NCI-H748 treated with DMSO at 0.1 percent for 48 hours (cell line): ENCODE measurements around the gene ZNF846.
A peak's percentile ranks its signal among the peaks of the same experiment; 100 is the strongest.
"Not testable (repeated sequence)": the region's sequence is repeated elsewhere in the genome, so short reads cannot be mapped to it uniquely, and the experiment has no call there.

Source experiments
- DNase-seq: peaks from one replicate; lab custom pipeline; 2025; lab: John Stamatoyannopoulos, UW

The ZNF846 gene

DNA sequence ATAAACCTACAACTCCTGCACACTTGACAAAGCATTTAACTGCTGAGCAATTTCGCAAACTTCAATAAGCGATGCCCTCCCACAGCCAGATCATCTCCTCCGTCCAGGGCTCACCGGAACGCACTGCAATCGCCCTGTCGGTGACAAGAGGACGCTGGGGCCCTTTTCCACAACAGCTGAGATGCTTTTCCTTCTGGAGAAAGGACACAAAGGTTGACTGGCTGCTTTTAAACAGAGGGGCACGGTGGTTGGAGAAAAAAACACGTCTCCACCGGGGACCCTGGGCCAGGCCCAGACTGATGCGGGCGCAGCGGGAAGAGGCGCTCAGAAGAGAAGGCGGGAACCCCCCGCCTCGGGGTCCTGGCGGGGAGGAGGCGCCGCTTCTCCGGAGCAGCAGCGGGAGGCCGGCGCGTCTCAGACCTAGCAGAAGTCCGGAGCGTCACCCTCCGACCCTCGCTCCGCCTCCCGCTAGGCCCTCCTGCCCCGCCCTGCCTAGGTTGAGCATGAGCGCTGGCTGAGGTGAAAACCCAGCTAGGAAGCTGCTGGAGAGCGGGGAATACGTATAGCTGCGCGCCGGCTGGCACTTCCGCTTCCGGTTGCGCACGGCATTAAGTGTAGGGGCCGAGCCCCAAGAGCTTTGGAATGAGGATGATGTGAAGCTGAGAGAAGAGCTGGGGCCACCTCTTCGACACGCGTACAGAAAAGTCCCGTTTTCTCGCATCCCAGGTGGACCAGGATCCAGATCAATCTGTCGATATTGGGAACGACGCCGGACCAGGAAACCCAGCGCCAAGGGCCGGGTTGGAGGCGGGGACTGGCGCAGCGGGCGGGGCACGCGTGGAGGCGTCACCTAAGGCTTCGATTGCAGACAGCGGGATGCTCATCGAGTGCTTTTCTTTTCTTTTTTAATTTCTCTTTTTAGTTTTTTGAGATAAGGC lies at the start of gene ZNF846:
Gene ZNF846, minus strand, starts transcription at position 564 of the 938 bp plus-strand sequence. CDS start 3,788 bp downstream, outside the sequence.
- peak; percentile 78 for DNase-seq

DNA sequence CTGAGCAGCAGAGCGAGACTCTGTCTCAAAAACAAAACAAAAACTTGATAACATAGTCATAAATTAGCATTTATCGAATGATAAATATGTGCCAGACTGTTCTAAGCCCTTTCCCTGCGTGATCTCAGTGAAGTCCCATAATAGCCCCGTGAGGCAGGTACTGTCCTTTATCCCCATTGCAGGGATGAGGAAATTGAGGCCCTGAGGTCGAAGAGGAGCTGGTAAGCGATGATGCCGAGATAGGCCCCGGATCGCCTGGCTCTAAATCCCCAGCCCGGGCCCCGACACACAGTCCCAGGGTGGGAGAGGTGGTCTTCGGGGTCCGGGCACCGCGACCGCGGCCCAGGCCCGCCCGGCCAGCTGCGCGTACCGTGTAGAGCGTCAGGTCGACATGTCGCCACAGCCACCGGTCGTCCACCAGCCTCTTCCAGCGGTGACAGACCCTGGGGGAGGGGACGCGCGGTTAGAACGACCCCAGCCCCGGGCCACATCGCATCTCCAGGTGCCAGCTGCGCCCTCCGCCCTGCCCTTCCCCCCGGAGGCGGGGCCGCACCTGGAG lies 49.7 kb upstream of the ZNF846 start:
- DNase-seq, result no peak

- no peak for DNase-seq
Observed at GRCh38 chr19:9811139-9811538, 42.6 kb upstream of the ZNF846 start.

DNA sequence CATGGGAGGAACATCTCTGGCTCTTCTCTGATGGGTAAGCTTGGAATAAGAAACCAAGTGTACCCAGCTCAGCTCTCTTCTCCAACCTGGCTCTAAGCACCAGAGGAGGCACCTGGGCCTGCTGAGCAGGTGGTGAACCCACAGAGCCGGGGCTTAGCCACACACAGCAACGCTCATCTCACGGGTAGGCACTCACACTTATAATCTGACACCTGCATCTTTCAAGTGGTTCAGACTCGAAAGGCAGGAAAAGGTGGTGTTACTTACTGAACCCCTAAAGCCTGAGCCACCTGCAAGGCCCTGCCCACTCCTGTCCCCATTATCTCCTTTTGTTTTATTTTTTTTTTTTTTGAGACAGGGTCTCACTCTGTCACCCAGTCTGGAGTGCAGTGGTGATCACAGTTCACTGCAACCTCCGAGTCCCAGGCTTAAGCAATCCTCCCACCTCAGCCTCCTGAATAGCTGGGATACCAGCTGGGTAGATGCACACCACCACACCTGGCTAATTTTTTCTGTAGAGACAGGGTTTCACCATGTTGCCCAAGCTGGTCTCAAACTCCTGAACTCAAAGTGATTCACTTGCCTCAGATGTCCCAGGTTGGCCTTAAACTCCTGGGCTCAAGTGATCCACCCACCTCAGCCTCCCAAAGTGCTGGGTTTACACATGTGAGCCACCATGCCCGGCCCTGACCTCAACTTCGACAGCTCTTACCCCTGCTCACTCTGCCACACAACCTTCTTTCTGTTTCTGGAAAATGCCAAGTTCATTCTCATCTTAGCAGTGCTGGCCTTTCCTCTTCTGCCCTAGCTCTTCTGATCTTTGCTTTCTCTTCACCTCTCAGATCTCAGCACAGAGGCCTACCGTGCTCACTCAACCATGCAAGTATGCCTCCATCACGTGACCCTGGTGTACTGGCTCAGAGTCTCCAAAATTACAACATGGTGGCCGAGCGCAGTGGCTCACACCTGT lies 40.6 kb upstream of the ZNF846 start:
- DNase-seq, result no peak

GRCh38 chr19:9806803-9807202 lies 38.3 kb upstream of the ZNF846 start:
- no peak for DNase-seq

- no peak for DNase-seq
Observed at GRCh38 chr19:9801976-9802375, 33.4 kb upstream of the ZNF846 start.

DNA sequence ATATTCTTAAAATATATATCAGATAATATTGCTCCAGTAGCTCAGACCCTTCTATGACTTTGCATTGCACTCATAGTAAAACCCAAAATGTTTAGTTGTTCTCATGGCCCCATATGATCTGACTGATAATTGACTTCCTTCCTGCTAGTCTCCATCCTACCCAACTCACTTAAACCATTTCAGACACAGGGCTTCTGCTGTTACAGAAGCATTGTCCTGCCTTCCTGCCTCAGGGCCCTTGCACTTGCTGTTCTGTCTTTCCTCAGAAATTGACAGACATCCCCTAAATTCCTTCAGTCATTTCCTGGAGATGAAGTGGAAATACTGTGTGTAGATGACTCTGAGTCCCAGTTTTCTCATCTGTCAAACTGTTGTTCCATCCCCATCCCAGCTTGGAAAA lies 30.6 kb upstream of the ZNF846 start:
- no peak for DNase-seq

DNA sequence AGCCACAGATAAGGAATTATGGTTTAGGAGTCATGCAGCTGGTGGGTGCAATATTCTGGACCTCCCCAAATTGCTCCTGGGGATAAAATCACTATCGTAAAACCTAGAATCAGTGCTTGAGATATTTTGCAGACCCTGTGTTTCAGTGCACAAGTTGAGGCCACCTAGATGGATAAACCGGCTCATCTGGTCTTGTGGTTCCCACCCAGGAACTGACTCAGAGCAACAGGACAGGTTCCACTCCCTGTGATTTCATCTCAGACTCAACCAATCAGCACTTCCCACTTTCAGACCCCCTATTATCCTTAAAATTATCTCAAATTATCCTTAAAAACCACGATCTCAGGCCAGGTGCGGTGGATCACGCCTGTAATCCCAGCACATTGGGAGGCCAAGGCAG lies 29.3 kb upstream of the ZNF846 start:
- no peak for DNase-seq

DNA sequence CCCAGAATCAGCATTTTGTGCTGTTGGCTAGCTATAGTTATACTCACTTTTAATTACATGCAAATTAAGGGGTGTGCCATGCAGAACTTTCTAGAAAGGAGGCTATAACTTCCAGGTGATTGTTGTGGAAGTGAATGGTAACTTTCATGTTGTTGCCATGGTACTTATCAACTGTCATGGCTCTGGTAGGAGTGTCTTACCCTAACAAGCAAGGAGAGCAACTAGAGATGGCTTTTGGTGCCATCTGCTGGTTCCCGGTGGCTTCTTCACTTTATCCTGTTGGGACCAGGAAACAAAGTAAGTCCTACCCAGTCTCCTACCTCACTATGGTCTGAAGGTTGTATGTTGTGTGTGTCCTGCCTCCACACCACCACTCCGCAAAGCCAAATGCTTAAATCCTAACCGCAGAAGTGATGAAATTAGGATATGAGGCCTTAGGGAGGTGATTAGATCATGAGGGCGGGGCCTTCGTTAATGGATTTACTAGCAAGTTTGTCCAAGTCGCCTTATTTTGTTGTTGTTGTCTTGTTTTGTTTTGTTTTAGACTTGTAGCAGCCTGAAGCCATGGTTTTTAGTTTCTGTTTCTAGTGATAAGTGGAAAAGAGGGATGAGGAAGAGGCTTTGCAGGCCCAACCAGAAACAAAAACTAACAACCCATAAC lies 27.7 kb upstream of the ZNF846 start:
- peak; percentile 53 for DNase-seq

GRCh38 chr19:9793071-9793591 lies 24.6 kb upstream of the ZNF846 start:
- DNase-seq, result no peak

DNA sequence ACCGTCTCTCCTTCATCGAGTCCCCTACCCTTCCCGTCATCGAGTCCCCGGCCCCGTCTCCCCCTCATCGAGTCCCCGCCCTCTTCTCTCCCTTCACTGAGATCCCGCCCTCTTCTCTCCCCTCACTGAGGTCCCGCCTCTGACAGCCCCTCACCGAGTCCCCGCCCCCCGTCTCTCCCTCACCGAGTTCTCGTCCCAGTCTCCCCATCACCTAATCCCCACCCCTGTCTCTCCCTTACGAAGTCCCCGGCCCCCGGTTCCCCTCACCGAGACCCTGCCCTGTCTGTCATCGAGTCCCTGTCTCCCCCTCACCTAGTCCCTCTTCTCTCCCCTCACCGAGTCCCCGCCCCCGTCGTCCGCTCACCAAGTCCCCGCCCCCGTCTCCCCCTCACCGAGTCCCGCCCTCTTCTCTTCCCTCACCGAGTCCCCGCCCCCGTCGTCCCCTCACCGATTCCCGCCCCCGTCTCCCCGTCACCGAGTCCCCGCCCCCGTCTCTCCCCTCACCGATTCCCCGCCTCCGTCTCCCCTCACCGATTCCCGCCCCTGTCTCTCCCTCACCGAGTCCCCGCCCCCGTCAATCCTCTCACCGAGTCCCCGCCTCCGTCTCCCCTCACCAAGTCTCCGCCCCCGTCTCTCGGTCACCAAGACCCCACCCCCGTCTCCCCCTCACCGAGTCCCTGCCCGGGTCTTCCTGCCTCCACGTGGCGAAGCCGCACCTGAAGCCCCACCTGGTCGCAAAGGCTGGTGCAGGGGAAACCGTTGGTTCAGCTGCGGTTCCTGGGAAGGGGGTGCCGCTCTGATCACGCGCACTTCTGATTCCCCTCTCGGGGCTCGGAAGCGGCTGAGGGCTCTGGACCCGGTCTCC lies 23.9 kb upstream of the ZNF846 start:
- peak; percentile 83 for DNase-seq

- DNase-seq, result peak; percentile 90
Observed at GRCh38 chr19:9791552-9792205, 23.1 kb upstream of the ZNF846 start.

DNA sequence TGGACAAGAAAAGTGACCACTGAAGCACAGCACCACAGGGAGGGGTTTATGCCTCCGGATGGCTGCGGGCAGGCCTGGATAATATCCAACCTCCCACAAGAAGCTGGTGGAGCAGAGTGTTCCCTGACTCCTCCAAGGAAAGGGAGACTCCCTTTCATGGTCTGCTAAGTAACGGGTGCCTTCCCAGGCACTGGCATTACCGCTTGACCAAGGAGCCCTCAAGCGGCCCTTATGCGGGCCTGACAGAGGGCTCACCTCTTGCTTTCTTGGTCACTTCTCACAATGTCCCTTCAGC lies 22.5 kb upstream of the ZNF846 start:
- not testable (repeated sequence) for DNase-seq

DNA sequence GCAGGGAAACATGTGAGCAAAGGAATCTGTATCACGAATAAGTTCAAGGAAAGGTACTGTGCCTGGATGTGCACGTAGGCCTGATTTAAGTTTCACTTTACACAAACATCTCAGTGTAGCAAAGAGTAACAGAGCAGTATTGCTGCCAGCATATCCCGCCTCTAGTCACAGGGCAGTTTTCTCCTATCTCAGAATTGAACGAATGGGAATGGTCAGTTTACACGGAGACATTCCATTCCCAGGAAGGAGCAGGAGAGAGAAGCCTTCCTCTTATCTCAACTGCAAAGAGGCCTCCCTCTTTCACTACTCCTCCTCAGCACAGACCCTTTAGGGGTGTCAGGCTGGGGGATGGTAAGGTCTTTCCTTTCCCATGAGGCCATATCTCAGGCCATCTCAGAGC lies 21.0 kb upstream of the ZNF846 start:
- DNase-seq, result not testable (repeated sequence)

GRCh38 chr19:9789066-9789465 lies 20.5 kb upstream of the ZNF846 start:
- no peak for DNase-seq

- not testable (repeated sequence) for DNase-seq
Observed at GRCh38 chr19:9788604-9789003, 20.1 kb upstream of the ZNF846 start.

DNA sequence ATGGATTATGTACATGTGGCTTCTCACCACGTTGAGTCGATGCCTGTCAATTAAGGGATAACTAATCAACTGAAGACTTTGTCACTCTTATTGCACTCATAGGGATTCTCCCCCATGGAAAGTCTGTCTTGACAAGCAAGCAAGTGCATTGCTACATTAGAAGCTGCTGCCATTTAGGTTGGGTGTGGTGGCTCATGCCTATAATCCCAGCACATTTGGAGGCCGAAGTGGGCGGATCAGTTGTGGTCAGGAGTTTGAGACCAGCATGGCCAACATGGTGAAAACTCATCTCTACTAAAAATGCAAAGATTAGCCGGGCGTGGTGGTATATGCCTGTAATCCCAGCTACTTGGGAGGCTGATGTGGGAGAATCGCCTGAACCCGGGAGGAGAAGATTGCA lies 18.3 kb upstream of the ZNF846 start:
- no peak for DNase-seq

DNA sequence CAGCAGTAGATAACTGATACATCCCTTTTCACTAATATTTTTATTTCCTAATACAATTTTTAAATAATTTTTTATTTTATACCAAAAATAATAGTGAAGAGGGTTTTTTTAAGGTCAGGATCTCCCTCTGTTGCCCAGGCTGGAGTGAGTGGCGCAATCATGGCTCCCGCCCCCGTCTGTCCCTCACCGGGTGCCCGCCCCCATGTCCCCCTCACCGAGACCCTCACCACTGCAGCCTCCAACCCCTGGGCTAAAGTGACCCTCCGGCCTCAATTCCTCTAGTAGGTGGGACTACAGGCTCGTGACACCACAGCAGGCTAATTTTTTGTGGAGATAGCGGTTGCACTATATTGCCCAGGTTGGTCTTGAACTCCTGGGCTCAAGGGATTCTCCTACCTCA lies 17.8 kb upstream of the ZNF846 start:
- DNase-seq, result no peak

DNA sequence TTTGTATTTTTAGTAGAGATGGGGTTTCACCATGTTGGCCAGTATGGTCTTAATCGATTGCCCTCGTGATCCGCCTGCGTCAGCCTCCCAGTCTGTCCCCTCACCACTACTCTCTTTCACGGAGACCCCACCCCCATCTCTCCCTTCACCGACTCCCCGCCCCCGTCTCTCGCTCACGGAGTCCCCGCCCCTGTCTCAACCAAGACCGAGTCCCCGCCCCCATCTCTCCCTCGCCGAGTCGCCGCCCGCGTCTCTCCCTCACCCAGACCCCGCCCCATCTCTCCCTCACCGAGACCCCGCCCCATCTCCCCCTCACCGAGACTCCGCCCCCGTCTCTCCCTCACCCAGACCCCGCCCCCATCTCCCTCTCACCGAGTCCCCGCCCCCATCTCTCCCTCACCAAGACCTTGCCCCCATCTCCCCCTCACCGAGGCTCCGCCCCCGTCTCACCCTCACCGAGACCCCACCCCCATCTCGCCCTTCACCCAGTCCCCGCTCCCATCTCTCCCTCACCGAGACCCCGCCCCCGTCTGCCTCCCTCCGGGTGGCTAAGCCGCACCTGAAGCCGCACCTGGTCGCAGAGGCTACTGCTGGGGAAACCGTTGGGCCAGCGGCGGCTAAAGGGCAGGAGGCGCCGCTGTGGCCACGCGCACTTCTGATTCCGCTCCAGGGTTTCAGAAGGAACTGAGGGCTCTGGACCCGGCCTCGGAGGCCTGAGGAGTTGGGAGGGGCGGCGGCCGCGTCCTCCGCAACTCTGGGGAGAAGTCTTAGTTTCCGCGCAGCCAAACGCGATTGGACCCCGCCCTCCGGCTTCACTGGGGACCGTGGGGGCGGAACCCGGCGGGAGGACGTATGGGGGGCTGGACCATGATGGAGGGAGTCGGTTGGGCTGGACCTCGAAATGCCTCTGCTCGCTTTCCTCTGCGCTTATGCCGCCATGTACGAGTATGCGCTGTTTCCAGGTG lies 17.1 kb upstream of the ZNF846 start:
- DNase-seq, result peak; percentile 89
